ENCODE measurements around the gene ARHGEF7. TPM values are rescaled to one million over a fixed set of nuclear protein-coding genes. Genes with fewer than 3 reads are reported as not detected.

Gene ARHGEF7
- total and polyA plus RNA-seq, 2 experiments from 2014 or later = 23.6 to 58.9 TPM

GRCh38 chr13:111245576-111246384 is 130.7 kb downstream of the ARHGEF7 start:
- no peak for ATAC-seq
- DNase-seq (ENCODE audit: low spot score) = no peak
- Histone ChIP-seq H3K9me2 (ENCODE audit: insufficient read depth) (no peaks in the 10 kb centered on the region), H3K36me3 (ENCODE audit: insufficient read depth) (peaks cover 20% of the 10 kb centered on the region), H3F3A (replicated peaks; ENCODE audit: low read depth) (no peaks in the 10 kb centered on the region), H3K4me3 (no peak overlapping the region), H4K20me1 (replicated peaks; ENCODE audit: insufficient read depth) (peaks cover 6% of the 10 kb centered on the region), H3K4me2 (no peak overlapping the region), H3K79me2 (replicated peaks; ENCODE audit: insufficient read depth) (peaks cover 45% of the 10 kb centered on the region), H3K27ac (ENCODE audit: low read depth) (no peak overlapping the region), H3K4me1 (ENCODE audit: insufficient read depth) (peaks cover 3% of the 10 kb centered on the region), H3K27me3 (ENCODE audit: insufficient read depth) (no peaks in the 10 kb centered on the region), H2AFZ (no peak overlapping the region)
- Mint-ChIP-seq H3K36me3 (ENCODE audit: low read depth) (peaks cover 46% of the 10 kb centered on the region), H3K9me3 (no peaks in the 10 kb centered on the region; the same call in 2 of the 3 replicates), H3K27me3 (ENCODE audit: insufficient read depth, low read depth, poor library complexity) (peaks cover 3% of the 10 kb centered on the region), H3K27ac (no peak overlapping the region), H3K4me3 (no peak overlapping the region), H3K4me1 (peaks cover 16% of the 10 kb centered on the region)
- TF ChIP-seq CREB1 (CRISPR knock-in tag; IDR thresholded peaks at IDR 0.05; ENCODE audit: low read depth) (no peak), REST (IDR thresholded peaks at IDR 0.05; ENCODE audit: unreplicated experiment) (no peak), EZH2 (IDR thresholded peaks at IDR 0.05; ENCODE audit: low read depth, unreplicated experiment) (no peak), EZH2phosphoT487 (IDR thresholded peaks at IDR 0.05; ENCODE audit: unreplicated experiment) (no peak), STAT1 (IDR thresholded peaks at IDR 0.05; ENCODE audit: unreplicated experiment) (no peak), NANOG (IDR thresholded peaks at IDR 0.05; ENCODE audit: borderline replicate concordance) (no peak), JUNB (IDR thresholded peaks at IDR 0.05; ENCODE audit: unreplicated experiment) (no peak), ZNF331 (CRISPR knock-in tag; IDR thresholded peaks at IDR 0.05; ENCODE audit: low read depth) (no peak), ZNF114 (CRISPR knock-in tag; IDR thresholded peaks at IDR 0.05) (no peak)

GRCh38 chr13:111247552-111247951 is 132.4 kb downstream of the ARHGEF7 start:
- no peak overlapping the region for H2AFZ ChIP-seq
- H3K4me1 ChIP-seq (ENCODE audit: insufficient read depth) = no peaks in the 10 kb centered on the region
- ATAC-seq (no peak), DNase-seq (ENCODE audit: low spot score) (no peak)
- peaks cover 41% of the 10 kb centered on the region for H3K79me2 ChIP-seq (replicated peaks; ENCODE audit: insufficient read depth)
- H3F3A ChIP-seq (replicated peaks; ENCODE audit: low read depth) = no peaks in the 10 kb centered on the region
- Mint-ChIP-seq H3K27ac (no peak overlapping the region; the same call in 1 of the 2 replicates), H3K27me3 (ENCODE audit: insufficient read depth, low read depth, poor library complexity) (peaks cover 4% of the 10 kb centered on the region), H3K4me1 (no peaks in the 10 kb centered on the region), H3K4me3 (no peak overlapping the region), H3K36me3 (ENCODE audit: low read depth) (peaks cover 43% of the 10 kb centered on the region), H3K9me3 (no peaks in the 10 kb centered on the region; the same call in 2 of the 3 replicates)
- H4K20me1 ChIP-seq (replicated peaks; ENCODE audit: insufficient read depth) = peaks cover 6% of the 10 kb centered on the region
- no peaks in the 10 kb centered on the region for H3K9me2 ChIP-seq (ENCODE audit: insufficient read depth)
- H3K27ac ChIP-seq (ENCODE audit: low read depth) = no peak overlapping the region
- H3K27me3 ChIP-seq (ENCODE audit: insufficient read depth) = no peaks in the 10 kb centered on the region
- H3K36me3 ChIP-seq (ENCODE audit: insufficient read depth) = peaks cover 20% of the 10 kb centered on the region
- H3K4me3 ChIP-seq = no peak overlapping the region
- H3K4me2 ChIP-seq = no peak overlapping the region
- no peak for TF ChIP-seq EZH2phosphoT487 (IDR thresholded peaks at IDR 0.05; ENCODE audit: unreplicated experiment)
- no peak for TF ChIP-seq ZNF114 (CRISPR knock-in tag; IDR thresholded peaks at IDR 0.05)
- TF ChIP-seq CTCF (conservative IDR thresholded peaks at IDR 0.05; ENCODE audit: low read depth in 2 of 2) = no peak
- TF ChIP-seq EZH2 (IDR thresholded peaks at IDR 0.05; ENCODE audit: low read depth, unreplicated experiment) = no peak
- TF ChIP-seq REST (IDR thresholded peaks at IDR 0.05; ENCODE audit: unreplicated experiment) = no peak

Measured in GM23338 (cell line).